AML-193 (cell line): ENCODE results near the gene ZBTB42.
"Not testable (repeated sequence)": the region's sequence is repeated elsewhere in the genome, so short reads cannot be mapped to it uniquely, and the experiment has no call there.

Source experiments
- DNase-seq, 2 experiments: peaks; one replicate each; lab custom pipeline; 2025; lab: John Stamatoyannopoulos, UW

ZBTB42 gene

DNA sequence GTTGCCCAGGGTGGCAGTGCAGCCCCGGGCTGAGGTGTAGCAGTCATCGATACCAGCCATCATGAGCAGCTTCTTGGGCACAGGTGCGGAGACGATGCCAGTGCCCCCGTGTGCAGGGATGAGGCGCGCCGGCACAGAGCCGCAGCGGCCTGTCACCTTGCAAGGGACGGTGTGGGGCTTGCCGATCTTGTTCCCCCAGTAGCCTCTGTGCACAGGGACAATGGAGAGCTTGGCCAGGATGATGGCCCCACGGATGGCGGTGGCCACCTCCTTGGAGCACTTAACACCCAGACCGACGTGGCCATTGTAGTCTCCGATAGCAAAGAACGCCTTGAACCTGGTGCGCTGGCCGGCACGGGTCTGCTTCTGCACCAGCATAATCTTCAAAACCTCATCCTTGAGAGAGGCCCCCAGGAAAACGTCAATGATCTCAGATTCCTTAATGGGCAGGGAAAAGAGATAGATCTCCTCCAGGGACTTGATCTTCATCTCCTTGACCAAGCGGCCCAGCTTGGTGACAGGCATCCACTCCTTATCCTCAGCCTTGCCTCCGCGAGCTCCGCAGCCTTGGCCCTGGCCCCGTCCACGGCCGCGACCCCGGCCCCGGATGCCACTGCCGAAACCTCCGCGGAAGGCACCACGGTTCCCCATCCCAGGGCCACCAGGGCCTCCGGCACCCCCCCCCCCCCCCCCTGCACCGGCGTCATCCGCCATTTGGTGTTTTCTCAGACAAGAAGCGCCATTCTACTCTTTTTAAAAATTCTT lies 35.5 kb downstream of the ZBTB42 start:
- DNase-seq: not testable (repeated sequence)

DNA sequence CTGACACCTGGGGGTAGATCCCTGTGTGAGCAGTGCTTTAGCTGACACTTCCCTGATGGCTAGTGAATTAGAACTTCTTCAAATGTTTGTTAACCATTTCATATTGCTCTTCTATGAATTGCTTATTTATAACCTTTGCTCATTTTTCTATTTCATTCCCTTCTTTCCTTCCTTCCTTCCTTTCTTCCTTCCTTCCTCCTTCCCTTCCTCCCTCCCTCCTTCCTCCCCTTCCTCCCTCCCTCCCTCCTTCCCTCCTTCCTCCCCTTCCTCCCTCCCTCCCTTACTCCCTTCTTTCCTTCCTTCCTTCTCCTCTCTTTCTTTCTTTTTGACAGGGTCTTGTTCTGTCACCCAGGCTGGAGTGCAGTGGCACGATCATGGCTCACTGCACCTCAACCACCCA lies 40.8 kb downstream of the ZBTB42 start:
- no peak for DNase-seq

GRCh38 chr14:104843006-104843405 lies 42.1 kb downstream of the ZBTB42 start:
- DNase-seq: no peak

DNA sequence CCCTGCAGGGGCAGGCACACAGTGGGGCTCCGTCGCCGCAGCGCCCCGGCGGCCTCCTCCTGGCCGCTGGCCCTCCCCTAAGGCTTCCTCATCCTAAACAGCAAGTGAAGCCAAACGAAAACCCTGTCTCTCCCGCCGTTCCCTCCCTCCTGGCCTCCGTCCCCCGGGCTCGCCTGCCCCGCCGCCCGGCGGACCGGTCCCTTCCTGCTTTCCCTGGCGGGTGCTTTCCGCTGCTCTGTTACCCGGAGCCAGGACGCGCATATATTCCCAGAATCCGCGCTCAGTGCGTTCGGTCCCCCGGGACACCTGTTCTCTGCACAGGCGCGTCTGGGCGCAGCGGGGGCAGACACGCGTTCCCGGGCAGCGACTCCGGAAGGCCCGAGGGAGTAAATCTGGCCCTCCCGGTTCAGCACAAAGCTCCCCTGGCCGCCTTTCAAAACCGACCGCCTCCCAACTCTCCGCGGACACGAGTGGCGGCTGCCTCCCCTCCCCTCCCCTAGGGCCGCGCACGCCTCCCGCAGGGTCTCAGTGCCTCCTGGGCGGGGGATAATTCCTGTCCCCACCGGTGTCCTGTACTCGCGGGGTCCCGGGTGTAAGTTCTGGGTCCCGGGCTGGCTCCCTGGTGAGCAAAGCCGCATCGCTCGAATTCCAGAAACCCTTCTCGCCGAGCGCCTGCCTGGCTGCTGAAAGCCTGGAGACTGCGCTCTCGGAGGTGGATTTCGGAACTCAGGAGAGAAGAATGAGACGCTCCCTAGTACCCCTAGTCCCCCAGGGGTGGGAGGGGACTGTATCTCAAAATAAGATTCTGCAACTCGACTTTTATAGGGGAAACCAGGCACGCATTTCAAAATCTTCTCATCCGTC lies 42.8 kb downstream of the ZBTB42 start:
- no peak for DNase-seq

DNA sequence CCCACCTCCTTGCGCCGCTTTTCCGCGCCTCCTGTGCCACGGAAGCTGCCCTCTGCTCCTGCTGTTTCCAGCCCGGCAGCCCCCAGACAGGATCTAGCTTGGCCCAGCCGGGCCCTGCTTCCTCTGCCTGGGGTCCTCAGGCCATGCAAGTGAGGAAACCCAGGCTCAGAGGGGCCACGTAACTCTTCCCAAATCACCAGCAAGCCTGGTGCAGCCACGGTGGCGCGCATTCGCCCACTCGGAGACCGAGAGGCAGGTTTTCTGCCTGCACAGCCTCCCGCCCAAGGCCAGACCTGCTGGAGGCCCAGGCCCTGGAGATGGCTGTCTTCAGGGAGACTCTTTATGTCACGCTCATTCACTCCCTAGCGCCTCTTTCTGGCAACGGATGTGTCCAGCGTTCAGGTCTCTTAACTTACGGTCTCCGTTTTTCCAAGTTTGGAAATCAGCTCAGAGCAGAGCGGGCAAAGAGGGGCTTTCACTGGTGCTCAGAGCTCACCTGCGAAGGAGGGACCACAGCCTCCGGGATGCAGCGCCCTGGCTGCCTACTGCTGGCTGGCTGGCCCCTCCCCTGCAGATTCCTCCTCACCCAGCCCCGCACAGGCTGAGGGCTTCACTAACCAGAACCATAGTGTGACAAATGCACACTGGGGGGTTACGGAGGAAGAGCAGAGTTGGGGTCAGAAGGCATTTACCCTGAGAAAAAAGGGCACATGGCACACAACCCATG lies 43.6 kb downstream of the ZBTB42 start:
- DNase-seq: no peak

DNA sequence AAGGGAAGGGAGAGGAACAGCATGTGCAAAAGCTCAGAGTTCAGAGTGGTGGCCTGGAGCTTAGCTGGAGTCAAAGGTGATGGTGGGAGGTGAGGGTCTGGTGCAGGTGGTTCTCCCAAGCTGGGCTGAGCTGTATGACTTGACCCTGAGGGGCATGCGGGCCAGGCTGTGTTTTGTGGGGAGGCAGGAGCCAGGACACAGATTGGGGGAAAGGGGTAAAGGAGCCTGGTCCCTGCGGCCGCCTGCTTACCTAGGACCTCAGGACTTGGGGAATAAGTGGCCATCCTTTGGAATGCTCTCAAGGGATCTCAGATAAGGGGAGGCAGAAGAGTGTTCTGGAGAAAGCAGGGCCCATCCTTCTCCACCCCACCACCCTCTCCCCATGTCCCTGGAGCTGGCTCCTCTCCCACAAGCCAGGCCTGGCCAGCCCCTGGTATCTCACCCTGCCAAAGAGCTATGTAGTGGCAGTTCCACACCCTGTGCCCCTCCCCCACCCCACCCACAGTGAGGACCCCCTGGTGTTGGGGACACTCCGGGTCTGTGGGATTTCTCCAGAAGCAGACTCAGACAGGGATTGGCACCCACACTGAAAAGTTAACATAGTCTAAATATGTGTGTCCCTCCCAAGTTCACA lies 44.2 kb downstream of the ZBTB42 start:
- DNase-seq: no peak

GRCh38 chr14:104845834-104846441 lies 45.0 kb downstream of the ZBTB42 start:
- no peak for DNase-seq

GRCh38 chr14:104852280-104852663 lies 51.4 kb downstream of the ZBTB42 start:
- no peak for DNase-seq
